Measurements from ENCODE around the gene PSMA5.

PSMA5 gene

DNA sequence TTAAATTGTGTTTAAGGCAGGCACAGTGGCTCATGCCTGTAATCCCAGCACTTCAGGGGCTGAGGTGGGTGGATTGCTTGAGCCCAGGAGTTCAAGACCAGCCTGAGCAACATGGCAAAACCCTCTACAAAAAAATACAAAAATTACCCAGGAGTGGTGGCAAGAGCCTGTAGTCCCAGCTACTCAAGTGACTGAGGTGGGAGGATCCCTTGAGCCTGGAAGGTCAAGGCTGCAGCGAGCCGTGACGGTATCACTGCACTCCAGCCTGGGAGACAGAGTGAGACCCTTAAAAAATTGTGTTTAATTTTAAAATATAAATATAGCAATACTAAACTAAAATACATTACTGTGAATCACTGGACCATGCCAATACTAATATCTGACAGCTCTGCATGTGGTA lies 71.3 kb downstream of the PSMA5 start:
- H3K9me3 ChIP-seq (ENCODE audit: control insufficient read depth, insufficient read depth, low read length): no peaks in the 10 kb centered on the region
- no peak overlapping the region for H3K9ac ChIP-seq (ENCODE audit: low read depth, low read length)
- H3K36me3 ChIP-seq (ENCODE audit: insufficient read depth, low read length): 0 out of 2 replicates have a peak, but pooled peaks cover 6% of the 10 kb centered on the region
- no peaks in the 10 kb centered on the region for H3K4me1 ChIP-seq (ENCODE audit: insufficient read depth, low read length)

DNA sequence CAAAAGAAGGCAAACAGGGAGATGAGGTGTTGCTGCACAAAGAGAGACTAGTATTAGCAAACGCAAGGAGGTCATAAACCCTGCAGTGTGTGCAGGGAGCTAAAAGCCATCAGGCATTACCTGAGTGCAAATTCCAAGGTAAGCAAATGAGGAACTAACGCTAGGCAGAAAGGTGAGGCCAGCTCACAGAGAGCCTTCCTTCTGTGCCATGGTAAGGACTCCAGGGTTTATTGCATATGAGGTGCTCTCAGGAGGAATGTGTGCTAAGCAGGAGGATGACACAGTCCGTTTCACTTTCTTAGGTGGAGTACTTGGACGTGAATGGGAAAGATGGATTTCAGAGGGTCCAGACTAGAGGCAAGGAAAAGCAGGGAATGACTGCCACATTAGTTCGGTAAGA lies 74.8 kb downstream of the PSMA5 start:
- Histone ChIP-seq H3K36me3 (ENCODE audit: insufficient read depth, low read length) (peaks cover 17% of the 10 kb centered on the region; the same call in 1 of the 2 replicates), H3K9me3 (ENCODE audit: control insufficient read depth, insufficient read depth, low read length) (no peaks in the 10 kb centered on the region), H3K9ac (ENCODE audit: low read depth, low read length) (no peak overlapping the region), H3K4me1 (ENCODE audit: insufficient read depth, low read length) (no peaks in the 10 kb centered on the region)

DNA sequence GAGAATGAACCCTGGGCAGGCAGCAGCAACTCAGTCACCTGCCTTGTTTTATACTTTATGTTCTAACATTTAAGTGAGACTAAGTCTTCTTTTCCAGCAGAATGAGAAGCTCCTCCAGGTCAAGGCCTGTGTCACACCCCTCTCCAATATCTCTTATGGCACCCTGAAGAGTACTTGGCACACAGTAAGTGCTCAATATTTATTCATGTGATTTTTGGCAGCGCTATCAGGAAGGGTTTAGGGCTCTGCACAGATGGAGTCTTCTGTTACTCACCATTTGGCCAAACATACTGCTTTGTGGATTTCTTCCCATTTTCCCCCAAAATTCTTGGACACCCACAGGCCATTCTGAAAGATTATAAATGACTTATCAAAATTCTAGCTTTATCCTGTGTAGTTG lies 75.6 kb downstream of the PSMA5 start:
- Histone ChIP-seq H3K36me3 (ENCODE audit: insufficient read depth, low read length) (peaks cover 17% of the 10 kb centered on the region; the same call in 1 of the 2 replicates), H3K9me3 (ENCODE audit: control insufficient read depth, insufficient read depth, low read length) (no peaks in the 10 kb centered on the region), H3K9ac (ENCODE audit: low read depth, low read length) (no peak overlapping the region), H3K4me1 (ENCODE audit: insufficient read depth, low read length) (no peaks in the 10 kb centered on the region)

DNA sequence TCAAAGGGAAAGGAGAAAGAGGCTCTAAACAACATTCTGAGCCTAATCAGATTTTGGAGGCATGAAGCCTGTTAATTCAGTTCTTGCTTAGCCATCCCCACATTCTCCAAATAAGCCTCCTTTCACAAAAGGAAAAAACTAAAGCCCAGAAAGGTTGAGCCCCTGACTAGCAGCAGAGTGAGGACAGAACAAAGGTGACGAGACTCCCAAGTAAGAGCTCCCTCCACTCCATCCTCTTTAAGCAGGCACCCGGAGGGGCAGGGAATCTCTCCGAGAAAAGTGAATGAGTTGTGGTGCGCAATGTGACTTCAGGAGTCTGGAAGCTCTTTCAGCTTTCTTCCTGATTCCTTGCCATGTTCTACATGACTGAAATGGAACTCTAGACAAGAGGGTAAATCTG lies 76.1 kb downstream of the PSMA5 start:
- H3K4me1 ChIP-seq (ENCODE audit: insufficient read depth, low read length): no peaks in the 10 kb centered on the region
- H3K36me3 ChIP-seq (ENCODE audit: insufficient read depth, low read length): peaks cover 17% of the 10 kb centered on the region; the same call in 1 of the 2 replicates
- H3K9ac ChIP-seq (ENCODE audit: low read depth, low read length): no peak overlapping the region
- no peaks in the 10 kb centered on the region for H3K9me3 ChIP-seq (ENCODE audit: control insufficient read depth, insufficient read depth, low read length)

Data from ES-I3 (cell line).